HCT116 (cell line): ENCODE measurements around the gene NRTN.

Experiments used
- EZH2phosphoT487 ChIP-seq: fragments of 200-600 bp; IDR thresholded peaks from 2 replicates; pipeline ENCODE4 v1.6.1; 2018; ENCODE audit warnings: antibody characterized with exemption, borderline replicate concordance
- POLR2AphosphoS5 ChIP-seq: IDR thresholded peaks from 2 replicates; pipeline ENCODE4 v1.6.1; 2011; ENCODE audit warnings: mild to moderate bottlenecking, low read depth, low read length, moderate library complexity
- YY1 ChIP-seq: IDR thresholded peaks from 2 replicates; pipeline ENCODE4 v1.6.1; 2011; ENCODE audit warnings: low read length, low read depth, moderate library complexity, mild to moderate bottlenecking; ENCODE audit not compliant: insufficient replicate concordance; ENCODE audit errors: extremely low read depth
- TF ChIP-seq, protein P1 (sequence below), 3 experiments: fragments of 200-600 bp in 1 of 3; sonication (generic) in 1 of 3; IDR thresholded peaks in 2 of 3; conservative IDR thresholded peaks in 1 of 3; 2 replicates each; pipeline ENCODE4 v1.5.1; 2012 to 2017; ENCODE audit warnings: low read depth in 2 of 3, low read length in 2 of 3, antibody characterized with exemption in 1 of 3, borderline replicate concordance in 1 of 3, control low read depth in 1 of 3, mild to moderate bottlenecking in 1 of 3, mixed read lengths in 1 of 3, mixed run types in 1 of 3, moderate library complexity in 1 of 3; ENCODE audit not compliant: insufficient read depth in 1 of 3

DNA sequence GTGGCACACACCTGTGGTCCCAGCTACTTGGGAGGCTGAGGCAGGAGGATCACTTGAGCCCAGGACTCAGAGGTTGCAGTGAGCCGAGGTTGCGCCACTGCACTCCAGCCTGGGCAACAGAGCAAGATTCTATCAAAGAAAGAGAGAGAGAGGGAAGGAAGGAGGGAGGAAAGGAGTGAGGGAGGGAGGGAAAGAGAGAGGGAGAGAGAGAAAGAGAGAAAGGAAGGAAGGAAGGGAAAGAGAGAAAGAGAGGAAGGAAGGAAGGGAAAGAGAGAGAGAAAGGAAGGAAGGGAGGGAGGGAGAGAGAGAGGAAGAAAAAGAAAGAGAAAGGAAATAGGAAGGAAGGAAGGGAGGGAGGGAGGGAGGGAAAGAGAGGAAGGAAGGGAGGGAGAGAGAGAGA, 12.4 kb downstream of the NRTN start:
- no peak for TF ChIP-seq EZH2phosphoT487
- no peak for TF ChIP-seq YY1
- TF ChIP-seq, protein P1, sequence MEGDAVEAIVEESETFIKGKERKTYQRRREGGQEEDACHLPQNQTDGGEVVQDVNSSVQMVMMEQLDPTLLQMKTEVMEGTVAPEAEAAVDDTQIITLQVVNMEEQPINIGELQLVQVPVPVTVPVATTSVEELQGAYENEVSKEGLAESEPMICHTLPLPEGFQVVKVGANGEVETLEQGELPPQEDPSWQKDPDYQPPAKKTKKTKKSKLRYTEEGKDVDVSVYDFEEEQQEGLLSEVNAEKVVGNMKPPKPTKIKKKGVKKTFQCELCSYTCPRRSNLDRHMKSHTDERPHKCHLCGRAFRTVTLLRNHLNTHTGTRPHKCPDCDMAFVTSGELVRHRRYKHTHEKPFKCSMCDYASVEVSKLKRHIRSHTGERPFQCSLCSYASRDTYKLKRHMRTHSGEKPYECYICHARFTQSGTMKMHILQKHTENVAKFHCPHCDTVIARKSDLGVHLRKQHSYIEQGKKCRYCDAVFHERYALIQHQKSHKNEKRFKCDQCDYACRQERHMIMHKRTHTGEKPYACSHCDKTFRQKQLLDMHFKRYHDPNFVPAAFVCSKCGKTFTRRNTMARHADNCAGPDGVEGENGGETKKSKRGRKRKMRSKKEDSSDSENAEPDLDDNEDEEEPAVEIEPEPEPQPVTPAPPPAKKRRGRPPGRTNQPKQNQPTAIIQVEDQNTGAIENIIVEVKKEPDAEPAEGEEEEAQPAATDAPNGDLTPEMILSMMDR (IDR thresholded peaks at IDR 0.05 in 2 of 3, conservative IDR thresholded peaks at IDR 0.05 in 1 of 3; ENCODE audit: borderline replicate concordance in 1 of 3, insufficient read depth in 1 of 3, low read depth in 2 of 3, low read length in 2 of 3): no peak
- TF ChIP-seq POLR2AphosphoS5: no peak
